Vagina (tissue), 2 donors: ENCODE measurements around the gene CREB3L1.

Experiments
- POLR2A ChIP-seq, 2 donors: fragments of 450-650 bp; IDR thresholded peaks; one replicate each; pipeline ENCODE4 v1.6.1; 2017; ENCODE audit warnings: antibody characterized with exemption in 2 of 2, mild to moderate bottlenecking in 2 of 2, moderate library complexity in 2 of 2
- TF ChIP-seq, protein P1 (sequence below), 3 experiments: fragments of 450-650 bp in 2 of 3; fragments of 200-600 bp in 1 of 3; sonication (generic) in 1 of 3; IDR thresholded peaks; one replicate each; pipeline ENCODE4 v1.5.1; 2017 to 2019; ENCODE audit warnings: antibody characterized with exemption in 3 of 3, mild to moderate bottlenecking in 2 of 3, moderate library complexity in 2 of 3

DNA sequence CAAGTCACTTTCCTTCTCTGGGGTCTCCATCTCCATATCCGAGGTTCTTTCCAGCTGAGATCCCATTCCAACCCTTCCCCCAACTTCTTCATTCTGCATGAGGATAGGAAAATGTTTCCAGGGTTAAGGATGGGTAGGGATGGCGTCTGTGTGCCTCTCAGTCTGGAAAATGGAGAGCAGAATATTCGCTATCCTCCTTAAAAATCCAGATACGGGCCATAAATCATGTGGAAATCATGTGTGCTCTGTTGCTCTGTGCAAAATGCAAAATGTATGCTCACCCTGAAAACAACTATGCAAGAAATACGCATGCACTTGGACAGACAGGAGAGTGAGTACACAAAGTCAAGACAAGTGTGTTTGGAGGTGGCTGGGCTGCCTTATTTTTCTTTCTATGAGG lies 3.2 kb downstream of the CREB3L1 start:
- TF ChIP-seq POLR2A (IDR thresholded peaks at IDR 0.05) = no peak
- TF ChIP-seq, protein P1, sequence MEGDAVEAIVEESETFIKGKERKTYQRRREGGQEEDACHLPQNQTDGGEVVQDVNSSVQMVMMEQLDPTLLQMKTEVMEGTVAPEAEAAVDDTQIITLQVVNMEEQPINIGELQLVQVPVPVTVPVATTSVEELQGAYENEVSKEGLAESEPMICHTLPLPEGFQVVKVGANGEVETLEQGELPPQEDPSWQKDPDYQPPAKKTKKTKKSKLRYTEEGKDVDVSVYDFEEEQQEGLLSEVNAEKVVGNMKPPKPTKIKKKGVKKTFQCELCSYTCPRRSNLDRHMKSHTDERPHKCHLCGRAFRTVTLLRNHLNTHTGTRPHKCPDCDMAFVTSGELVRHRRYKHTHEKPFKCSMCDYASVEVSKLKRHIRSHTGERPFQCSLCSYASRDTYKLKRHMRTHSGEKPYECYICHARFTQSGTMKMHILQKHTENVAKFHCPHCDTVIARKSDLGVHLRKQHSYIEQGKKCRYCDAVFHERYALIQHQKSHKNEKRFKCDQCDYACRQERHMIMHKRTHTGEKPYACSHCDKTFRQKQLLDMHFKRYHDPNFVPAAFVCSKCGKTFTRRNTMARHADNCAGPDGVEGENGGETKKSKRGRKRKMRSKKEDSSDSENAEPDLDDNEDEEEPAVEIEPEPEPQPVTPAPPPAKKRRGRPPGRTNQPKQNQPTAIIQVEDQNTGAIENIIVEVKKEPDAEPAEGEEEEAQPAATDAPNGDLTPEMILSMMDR (IDR thresholded peaks at IDR 0.05) = no peak
